SW480 (cell line): ENCODE data around the gene CCDC150.
"Not testable (repeated sequence)": the region's sequence is repeated elsewhere in the genome, so short reads cannot be mapped to it uniquely, and the experiment has no call there.

Experiments used
- DNase-seq: peaks from one replicate; pipeline ENCODE4 v3.0.0-alpha.2; 2016; ENCODE audit warnings: low spot score

The CCDC150 gene

DNA sequence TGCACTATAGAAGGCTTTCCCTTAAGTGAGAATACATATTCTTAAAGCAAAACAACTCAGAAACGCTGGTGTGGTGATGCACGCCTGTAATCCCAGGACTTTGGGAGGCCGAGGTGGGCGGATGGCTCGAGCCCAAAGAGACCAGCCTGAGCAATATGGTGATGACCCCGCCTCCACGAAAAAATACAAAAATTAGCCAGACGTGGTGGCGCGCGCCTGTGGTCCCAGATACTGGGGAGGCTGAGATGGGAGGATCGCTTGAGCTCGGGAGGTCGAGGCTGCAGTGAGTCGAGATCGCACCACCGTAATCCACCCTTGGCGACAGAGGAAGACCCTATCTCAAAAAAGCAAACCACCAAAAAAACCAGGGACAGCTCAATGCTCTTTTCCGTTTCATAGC, 750 bp upstream of the CCDC150 start:
- DNase-seq = no peak

DNA sequence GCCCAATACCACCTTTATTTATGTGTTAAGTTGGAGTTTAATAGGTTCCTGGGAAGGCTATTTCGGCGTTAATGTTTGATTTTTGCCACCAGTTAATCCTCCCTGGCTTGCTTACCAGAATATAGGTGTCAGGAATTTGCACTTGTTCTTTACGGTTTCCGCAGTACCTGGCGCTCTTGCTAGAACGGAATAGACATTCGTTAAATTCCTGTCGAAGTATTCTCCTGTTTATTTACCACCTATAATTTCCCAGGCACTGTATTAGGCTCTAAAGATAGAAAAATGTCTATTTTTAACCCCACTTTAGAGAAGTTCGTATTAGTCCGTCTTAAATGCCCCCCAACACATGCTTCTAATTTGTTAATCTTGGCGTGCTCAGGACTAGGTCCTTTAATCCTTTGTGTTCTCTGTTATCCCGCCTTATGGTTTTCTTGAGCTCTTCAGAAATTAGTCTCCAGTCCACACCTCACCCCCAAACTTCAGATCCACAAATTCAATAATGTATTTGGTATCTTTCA, 575 bp downstream of the CCDC150 start:
- DNase-seq = peak; percentile 19

DNA sequence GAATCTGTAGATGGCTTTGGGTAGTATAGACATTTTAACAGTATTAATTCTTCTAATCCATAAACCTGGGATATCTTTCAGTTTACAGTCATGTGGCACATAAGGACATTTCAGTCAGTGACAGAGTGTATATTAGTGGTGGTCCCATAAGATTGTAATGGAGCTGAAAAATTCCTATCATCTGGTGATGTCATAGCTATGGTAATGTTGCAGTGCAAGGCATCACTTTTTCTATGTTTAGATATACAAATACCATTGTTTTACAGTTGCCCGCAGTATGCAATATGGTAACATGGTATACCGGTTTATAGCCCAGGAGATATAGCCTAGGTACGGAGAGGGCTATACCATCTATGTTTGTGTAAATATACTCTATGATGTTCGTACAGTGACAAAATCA, 9.7 kb downstream of the CCDC150 start:
- DNase-seq = no peak

DNA sequence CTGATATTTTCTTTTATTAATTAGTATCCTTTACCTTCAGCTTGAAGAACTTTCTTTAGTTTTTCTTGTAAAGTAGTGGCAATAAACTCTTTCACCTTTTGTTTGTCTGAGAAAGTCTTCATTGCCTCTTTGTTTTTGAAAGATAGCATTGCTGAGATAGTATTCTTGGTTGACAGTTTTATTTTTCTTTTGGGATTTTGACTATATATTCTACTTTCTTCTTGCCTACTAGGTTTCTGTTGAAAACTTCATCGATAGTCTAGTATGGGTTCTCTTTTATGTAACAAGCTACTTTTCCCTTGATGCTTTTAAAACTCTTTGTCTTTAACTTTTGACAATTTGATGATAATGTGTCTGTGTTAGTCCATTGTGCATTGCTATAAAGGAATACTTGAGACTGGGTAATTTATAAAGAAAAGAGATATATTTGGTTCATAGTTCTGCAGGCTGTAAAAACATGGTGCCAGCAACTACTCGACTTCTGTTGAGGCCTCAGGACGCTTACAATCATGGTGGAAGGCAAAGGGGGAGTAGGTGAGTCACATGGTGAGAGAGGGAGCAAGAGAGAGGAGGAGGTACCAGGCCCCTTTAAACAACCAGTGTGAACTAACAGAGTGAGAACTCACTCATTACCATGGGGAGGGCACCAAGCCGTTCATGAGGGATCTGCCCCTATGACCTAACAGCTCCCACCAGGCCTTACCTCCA, 12.0 kb downstream of the CCDC150 start:
- DNase-seq = no peak

DNA sequence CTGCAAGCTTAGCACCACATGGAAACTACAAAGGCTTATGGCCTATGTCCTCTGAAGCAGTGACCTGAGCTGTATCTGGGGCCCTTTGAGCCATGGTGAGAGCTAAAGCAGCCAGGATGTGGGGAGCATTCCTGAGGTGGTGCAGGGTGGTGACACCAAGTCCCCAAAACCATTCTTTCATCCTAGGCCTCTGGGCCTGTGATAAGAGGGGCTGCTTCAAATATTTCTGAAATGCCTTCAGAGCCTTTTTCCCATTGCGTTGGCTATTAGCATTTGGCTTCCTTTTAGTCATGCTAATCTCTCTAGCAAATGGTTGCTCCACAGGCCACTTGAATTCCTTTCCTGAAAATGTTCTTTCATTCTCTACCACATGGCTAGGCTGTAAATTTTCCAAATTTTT, 13.4 kb downstream of the CCDC150 start:
- DNase-seq = no peak

DNA sequence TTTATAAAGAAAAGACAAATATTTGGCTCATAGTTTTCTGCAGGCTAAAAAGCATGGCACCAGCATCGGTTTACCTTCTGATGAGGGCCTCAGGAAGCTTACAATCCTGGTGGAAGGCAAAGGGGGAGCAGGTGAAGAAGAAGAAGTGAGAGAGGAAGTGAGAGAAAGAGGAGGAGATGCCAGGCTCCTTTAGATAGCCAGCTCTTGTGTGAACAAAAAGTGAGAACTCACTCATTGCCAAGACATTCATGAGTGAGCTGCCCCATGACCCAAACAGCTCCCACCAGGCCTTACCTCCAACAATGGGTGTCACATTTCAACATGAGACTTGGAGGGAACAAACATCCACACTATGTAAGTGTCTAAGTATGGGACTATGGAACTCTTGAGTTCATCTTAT, 14.3 kb downstream of the CCDC150 start:
- no peak for DNase-seq

DNA sequence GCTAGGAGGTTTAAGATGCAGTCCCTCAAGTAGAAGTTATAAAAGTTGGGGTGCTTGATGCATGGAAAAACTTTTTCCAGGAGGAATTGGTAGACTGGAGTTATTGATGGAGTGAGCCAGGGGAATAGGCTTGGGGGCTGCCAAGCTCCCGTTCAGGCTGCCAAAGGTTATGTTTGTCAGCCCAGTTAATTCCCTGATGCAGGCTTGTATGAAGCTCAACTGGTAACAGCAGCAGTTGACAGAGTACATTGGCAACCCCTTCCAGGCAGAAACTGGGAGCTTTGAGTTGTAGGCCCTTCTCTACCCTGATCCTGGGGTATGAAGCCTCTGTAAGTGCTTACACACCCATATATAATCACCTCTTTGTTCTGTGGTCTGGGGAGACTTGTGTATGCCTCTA, 16.2 kb downstream of the CCDC150 start:
- DNase-seq = no peak

DNA sequence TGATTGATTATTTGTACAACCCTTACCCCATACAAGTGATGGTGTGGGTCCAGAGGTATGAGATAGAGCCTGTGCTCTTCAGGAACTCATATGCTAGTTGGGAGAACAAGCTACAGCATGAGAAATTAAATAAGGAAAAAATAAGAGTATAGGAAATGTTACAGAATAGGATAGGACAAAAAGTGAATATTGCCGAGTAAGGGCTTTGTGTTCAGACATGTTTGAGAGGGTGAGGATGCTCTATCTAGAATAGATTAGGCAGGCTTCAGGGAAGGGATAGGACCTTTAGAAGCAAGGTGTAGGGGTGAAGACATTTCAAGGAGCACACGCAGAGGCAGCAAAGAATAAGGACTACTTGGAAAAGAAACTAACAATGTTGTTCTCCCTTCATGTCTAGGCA, 17.8 kb downstream of the CCDC150 start:
- no peak for DNase-seq

DNA sequence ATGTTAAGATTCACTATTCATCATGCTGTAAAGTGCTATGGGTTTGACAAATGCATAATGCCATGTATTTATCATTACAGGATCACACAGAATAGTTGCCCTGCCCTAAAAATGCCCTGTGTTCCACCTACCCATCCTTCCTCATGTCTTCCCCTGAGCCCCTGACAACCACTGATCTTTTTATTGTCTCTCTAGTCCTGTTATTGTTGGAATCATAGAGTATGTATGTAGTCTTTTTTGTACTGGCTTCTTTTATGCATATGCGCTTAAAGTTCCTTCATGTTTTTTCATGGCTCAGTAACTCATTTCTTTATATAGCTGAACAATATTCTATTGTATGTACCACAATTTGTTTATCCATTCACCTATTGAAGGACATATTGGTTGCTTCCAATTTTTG, 20.3 kb downstream of the CCDC150 start:
- DNase-seq = no peak

DNA sequence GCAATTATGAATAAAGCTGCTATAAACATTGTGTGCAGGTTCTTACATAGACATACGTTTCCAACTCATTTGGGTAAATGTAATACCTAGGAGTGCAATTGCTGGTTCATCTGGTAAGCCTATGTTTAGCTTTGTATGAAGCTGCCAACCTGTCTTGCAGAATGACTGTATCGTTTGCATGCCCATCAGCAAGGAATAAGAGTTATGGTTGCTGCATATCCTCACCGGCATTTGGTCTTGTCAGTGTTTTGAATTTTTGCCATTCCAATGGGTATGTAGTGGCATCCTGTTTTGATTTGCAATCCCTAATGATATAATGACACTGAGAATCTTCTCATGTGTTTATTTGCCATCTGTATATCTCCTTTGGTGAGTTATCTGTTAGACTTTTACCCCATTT, 20.7 kb downstream of the CCDC150 start:
- no peak for DNase-seq

DNA sequence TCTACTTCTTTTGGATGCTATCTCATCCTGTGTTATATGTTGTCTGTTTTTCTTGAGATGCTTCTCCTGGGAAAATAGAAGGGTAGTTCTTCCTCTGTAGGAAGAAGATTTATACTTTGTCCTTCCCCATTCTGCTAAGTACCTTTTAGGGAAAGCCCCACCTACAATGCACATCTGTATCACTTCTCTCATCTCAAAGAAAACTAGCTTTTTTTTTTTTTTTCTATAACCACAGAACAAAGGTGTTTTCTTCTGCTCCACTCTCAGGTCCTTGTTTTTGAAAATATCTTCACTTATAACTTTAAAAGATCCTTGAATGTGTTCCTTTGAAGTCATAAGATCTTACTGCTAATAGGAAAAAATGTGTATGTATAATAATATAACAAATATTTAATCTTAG, 30.8 kb downstream of the CCDC150 start:
- no peak for DNase-seq

DNA sequence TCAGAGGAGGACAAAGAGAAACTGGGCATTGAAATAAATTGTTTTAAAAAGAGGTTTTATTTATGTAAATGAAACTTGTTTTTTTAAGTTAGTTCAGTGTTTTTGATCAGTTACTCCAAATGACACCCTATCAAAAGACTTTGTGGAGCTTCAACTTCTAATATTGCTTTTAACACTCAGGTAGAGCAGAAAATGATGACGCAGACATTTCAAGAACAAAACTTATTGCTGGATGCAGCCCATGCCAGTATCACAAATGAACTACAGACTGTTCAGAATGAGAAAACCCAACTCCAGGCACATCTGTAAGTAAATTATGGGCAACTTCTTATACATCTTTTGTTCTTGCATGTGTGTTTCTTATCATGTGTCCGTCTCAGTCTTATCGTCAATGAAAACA, 36.4 kb downstream of the CCDC150 start:
- DNase-seq = no peak

DNA sequence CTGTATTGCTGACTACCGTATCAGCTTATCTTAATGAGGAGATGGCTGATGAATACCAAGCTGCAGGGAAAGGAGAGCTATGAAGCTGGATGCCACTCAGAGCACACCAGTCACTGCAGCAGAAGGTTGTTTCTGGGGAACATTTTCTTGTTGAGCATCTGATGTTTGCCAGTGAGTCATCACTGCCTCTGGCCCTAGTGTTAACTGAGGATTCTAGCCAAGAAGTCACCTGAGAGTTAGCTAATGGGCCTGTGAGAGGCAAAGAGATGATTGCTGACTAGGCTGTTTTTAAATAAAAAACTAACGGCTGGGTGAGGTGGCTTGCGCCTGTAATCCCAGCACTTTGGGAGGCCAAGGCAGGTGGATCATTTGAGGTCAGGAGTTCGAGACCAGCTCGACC, 37.9 kb downstream of the CCDC150 start:
- DNase-seq = no peak

DNA sequence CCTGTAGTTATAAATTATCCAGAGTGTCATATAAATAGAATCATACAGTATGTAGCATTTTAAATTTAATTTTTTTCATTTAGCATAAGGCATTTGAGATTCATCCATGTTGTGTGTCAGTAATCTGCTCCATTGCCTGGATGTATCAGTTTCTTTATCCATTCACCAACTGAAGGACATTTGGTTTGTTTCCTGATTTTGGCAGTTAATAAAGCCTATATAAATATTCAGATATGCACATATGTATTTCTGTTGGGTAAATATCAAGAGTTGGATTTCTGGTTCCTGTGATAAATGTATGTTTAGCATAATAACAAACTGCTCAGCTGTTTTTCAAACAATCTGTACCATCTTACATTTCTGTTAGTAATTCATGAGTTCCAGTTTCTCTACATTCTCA, 39.9 kb downstream of the CCDC150 start:
- DNase-seq = no peak

DNA sequence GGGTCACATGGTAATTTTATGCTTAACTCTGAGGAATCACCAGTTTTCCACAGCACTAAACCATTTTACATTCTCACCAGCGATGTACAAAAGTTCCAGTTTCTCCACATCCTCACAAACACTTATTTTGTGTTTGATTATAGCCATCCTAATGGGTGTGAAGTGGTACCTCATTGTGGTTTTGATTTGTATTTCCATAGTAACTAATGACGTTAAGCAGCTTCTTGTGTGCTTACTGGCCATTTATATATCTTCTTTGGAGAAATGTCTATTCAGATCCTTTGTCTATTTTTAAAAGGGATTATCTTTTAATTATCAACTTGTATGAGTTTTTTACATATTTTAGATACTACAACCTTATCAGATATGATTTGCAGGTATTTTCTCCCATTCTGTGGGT, 42.0 kb downstream of the CCDC150 start:
- DNase-seq = no peak

DNA sequence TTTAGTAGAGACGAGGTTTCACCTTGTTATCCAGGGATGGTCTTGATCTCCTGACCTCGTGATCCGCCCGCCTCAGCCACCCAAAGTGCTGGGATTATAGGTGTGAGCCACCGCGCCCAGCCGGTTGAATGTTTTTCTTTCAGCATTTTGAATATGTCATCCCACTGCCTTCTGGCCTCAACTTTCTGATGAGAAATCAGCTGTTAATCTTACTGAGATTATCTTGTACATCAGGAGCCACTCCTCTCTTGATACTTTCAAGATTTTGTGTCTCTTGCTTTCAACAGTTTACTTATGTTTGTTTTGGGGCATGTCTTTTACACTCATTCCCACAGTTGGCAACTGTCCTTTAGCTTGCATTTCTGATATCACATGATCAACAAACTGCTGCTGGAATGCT, 46.3 kb downstream of the CCDC150 start:
- no peak for DNase-seq

DNA sequence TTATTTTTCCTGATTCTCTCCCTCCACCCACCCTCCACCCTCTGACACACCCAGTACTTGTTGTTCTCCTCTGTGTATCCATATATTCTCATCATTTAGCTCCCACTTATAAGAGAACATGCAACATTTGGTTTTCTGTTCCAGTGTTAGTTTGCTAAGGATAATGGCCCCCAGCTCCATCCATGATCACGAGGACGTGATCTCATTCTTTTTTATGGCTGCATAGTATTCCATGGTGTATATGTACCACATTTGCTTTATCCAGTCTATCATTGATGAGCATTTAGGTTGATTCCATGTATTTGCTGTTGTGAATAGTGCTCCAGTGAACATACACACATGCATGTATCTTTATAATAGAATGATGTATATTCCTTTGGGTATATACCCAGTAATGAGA, 47.2 kb downstream of the CCDC150 start:
- not testable (repeated sequence) for DNase-seq

DNA sequence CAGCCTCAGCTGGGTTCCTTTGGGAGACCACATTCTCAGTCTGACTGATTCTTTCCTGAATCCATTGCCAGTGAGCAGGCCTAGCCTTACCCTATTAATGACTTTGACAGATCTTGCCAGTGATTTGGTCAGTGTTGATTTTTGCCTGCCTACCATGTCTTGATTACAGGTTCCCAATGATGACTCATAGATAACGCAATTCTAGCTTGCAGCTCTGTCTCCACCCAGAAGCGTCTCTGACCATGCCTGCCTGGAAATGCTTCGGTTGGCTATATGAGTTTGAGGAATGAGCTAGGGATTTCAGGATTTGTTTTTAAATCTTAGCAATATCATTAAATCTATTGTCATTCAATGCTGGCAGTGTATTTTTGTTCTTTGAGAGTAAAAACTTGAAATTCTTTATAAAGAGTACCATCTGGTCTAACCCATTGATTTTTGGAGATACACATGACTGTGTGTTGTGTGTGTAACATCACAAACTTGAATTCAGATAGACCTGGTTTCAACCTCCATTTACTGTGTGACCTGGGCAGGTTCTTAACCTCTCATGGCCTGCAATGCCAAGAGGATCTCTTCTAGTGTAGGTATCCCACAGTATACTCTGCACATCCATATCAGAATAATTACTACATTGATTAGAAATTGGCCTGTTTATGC, 57.0 kb downstream of the CCDC150 start:
- DNase-seq = peak; percentile 49

DNA sequence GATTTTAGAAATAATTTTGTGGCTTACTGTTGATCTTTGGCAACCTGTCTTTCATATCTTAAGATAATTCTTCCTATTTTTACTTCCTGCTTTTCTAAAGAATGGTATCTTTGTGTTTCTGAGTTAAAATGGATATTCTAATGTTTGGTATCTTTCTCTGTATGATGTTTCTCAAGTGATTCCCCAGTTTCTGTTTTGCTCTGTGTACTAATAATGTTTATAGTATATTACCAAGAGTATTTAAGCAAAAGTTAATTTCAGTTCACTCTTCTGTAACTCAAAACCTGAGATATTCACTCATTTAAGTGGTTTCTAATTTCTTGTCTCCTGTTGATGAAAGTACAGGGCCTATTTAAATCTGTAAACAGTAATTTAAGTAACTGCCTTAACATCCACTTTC, 58.3 kb downstream of the CCDC150 start:
- DNase-seq = no peak

DNA sequence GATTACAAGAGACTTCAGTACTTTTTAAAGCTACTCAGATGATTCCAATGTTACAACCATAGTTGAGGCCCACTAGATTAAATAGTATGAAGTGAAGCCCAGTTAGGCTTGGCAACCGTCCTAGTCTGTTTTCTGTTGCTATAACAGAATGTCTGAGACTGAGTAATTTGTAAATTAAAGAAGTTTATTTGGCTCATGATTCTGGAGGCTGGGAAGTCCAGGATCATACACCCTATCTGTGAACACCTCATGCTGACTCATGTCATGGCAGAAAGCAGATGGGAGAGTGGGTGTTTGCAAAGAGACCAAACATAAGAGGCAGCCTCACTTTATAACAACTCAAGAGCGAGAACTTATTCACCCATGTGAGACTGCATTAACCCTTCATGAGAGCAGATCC, 63.1 kb downstream of the CCDC150 start:
- no peak for DNase-seq

DNA sequence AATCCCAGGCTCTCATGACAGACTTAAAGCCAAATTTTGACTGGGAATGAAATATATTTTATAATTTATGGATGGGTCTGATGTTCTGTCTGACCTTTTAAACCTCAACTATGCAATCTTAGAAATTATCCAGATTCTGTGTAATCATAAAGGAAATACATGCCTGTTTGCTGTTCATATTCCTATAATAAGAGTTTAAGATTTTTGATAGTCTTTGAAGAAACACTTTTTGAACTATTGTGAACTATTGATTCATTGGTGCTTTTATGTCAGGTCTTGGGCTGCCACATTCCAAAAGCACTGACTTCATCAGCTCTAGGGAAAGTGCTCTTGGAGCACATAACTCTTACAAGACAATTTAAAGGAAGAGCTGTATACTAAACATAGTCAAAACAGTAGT, 64.2 kb downstream of the CCDC150 start:
- no peak for DNase-seq

DNA sequence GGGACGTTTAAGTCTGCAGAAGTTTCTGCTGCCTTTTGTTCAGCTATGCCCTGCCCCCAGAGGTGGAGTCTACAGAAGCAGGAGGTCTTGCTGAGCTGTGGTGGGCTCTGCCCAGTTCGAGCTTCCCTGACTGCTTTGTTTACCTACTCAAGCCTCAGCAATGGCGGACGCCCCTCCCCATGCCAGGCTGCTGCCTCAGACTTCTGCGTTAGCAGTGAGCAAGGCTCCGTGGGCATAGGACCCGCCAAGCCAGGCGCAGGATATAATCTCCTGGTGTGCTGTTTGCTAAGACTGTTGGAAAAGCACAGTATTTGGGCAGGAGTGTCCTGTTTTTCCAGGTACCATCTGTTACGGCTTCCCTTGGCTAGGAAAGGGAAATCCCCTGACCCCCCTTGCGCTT, 70.5 kb downstream of the CCDC150 start:
- DNase-seq = not testable (repeated sequence)

DNA sequence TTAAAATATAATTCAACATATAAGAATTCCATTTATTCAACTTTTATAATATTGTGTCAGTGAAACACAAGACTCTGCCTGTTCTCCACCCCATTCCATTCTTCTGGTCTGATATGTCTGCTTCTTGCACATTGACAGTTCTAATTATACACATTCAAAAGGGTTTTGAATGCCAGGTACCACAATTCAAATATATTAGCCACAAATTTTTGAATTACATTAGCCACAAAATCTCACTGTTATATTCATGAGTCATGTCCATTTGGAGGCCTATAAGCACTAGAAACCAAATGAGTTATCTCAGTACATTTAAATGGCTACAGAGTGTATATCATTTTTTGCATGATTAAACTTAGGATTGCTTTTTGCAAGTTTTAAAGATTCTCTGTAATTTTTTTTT, 72.1 kb downstream of the CCDC150 start:
- no peak for DNase-seq

DNA sequence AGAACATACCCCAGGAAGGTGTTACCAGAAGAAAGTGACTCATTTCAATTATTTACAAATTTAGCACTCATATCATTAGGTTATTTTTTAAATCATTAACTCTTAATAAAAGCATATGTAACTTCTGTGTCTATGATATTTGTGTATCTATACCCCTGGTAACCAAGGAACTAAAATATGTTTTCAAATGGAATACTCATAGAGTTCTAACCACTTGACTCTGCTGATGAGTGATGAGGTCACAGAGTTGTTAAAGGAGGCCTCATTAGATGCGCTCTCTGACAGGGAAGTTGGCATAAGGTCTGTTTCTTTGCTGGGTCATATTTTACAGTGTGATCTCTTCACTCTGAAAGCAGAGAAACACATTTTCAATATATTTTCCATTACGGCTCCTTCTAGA, 73.4 kb downstream of the CCDC150 start:
- DNase-seq = no peak
